GM08714 (cell line): Measurements from ENCODE around the gene ATP11A.

Experiments used
- H3K4me3 ChIP-seq: fragments of 200-500 bp; sonication (Bioruptor generic); 2 replicates; pipeline ENCODE4 v1.5.1; 2014; ENCODE audit warnings: mild to moderate bottlenecking, low read length, inconsistent platforms
- ZNF274 ChIP-seq: IDR thresholded peaks from 2 replicates; pipeline ENCODE4 v1.6.1; 2012; ENCODE audit warnings: mild to moderate bottlenecking, low read depth, low read length

The ATP11A gene

GRCh38 chr13:112918266-112918665, 228.4 kb downstream of the ATP11A start:
- no peak for TF ChIP-seq ZNF274
- H3K4me3 ChIP-seq: no peak overlapping the region

DNA sequence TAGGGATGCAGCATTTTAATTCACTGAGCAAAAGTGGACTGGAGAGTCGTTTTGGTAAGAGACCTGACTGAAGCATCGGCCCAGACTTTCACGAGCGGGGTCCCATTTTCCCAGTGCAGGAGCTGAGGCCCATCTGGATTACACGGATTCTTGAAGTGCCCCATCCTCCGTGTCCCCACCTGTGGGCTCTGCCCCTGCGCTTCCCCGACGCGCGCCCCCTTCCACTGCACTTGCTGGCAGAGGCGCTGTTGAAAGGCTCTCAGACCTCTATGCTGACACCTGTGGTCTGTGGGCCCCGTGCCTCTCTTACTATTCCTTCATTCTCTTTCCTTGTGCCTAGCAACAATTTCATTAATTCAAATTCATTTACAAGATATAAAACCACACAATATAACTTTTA, 228.9 kb downstream of the ATP11A start:
- H3K4me3 ChIP-seq: no peak overlapping the region
- no peak for TF ChIP-seq ZNF274

- TF ChIP-seq ZNF274: no peak
- no peak overlapping the region for H3K4me3 ChIP-seq
Measured at GRCh38 chr13:112923962-112924361, 234.1 kb downstream of the ATP11A start.

DNA sequence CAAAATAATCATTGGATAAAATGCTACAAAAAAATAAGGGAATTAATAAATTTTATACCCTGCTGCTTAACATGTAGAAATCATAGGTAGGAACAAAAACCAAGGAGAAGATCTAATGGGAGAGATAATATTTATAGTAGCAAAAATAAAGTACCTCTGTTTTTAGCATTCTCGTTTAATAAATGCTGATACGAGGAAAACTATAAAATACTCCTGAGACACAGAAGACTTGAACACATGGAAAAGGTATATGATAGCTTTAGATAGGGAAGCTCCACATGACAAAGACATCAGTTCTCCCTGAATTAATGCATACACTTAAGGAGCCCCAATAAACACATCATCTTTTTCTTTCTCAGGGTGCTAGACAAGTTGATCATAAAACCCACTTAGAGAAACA, 234.5 kb downstream of the ATP11A start:
- H3K4me3 ChIP-seq: no peak overlapping the region
- TF ChIP-seq ZNF274: no peak

DNA sequence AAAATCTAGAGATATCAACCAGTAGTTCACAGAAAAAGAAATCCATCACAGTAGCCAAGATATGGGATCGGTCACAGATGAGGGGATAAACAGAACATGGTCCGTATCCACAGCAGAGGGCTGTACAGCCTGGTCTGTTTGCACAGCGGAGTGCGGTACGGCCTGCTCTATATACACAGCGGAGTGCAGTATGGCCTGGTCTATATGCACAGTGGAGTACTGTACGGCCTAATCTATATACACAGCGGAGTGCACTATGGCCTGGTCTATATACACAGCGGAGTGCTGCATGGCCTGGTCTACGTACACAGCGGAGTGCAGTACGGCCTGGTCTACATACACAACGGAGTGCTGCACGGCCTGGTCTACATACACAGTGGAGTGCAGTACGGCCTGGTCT, 236.2 kb downstream of the ATP11A start:
- no peak overlapping the region for H3K4me3 ChIP-seq
- no peak for TF ChIP-seq ZNF274

DNA sequence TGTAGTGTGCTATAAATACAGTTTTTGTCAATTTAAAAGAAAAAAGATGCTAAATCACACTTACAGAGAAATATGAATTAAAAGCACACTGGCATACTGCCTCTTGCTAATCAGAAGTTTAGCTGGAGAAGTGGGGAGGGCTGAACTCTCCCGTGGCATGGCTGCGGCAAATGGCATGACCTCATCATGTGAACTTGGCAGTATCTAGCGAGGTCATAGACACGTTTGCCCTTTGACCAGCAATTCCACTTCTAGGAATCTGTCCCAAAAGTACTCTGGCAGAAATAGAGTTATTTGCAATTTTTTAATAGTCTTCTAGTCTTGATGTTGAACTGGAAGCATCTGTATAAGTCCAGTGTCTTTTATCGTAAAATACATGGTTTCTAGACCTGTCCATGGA, 237.2 kb downstream of the ATP11A start:
- no peak for TF ChIP-seq ZNF274
- no peak overlapping the region for H3K4me3 ChIP-seq

- TF ChIP-seq ZNF274: no peak
Measured at GRCh38 chr13:112928020-112928971, 238.5 kb downstream of the ATP11A start.

DNA sequence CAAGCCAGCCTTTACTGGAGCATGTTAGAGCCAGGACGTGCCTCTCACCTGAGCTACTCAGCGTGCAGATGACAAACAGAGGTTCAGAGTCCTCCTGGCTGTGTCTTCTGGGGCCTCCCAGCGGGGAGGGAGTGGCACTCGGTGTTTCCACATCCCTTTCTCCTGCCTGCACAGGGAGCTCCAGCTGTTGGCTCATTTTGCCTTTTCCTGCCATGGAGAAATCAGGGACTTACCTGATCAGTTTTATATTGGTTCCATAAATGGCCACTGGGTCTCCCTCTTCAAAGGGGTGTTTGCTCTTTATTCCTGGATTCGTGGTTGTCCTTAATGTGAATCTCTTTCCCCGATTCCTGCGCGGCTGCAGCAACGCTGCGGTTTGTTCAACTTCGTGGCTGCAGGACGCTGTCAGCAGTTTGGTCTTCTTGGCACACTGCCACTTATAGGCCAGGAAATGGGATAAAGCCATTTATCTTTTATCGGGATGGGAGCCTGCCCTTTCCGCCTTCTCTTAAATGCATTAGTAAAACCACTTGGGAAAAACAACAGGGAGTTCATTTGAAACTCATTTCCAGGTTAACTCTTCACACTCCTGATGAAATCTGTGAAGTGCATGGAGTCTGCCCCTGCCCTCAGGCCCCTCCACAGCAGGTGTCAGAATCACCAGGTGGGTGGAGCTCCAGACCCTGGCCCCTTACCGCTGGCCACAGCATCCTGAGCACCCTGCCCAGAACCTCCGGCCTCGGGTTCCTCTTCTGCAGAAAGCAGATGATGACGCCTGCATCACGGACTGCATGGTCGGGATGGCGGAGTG, 239.3 kb downstream of the ATP11A start:
- no peak for TF ChIP-seq ZNF274
- H3K4me3 ChIP-seq: no peak overlapping the region

More at GRCh38 chr13:112928020-112928971, 238.5 kb downstream of the ATP11A start:
- H3K4me3 ChIP-seq: no peak overlapping the region

GRCh38 chr13:112929783-112930055, 239.9 kb downstream of the ATP11A start:
- no peak for TF ChIP-seq ZNF274
- H3K4me3 ChIP-seq: no peak overlapping the region

DNA sequence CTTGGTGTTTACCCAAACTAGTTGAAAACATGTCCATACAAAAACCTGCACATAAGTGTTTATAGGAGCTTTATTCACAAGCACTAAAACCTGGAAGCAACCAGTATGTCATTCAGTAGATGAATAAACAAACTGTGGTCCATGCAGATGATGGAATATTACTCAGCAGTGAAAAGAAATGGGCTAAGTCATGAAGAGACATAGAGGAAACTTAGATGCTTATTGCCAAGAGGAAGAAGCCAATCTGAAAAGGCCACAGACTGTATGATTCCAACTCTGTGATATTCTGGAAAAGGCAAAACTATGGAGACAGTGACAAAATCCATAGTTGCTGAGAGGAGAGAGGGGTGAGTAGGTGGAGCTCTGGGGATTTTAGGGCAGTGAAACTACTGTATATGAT, 240.4 kb downstream of the ATP11A start:
- TF ChIP-seq ZNF274: no peak
- H3K4me3 ChIP-seq: no peak overlapping the region

DNA sequence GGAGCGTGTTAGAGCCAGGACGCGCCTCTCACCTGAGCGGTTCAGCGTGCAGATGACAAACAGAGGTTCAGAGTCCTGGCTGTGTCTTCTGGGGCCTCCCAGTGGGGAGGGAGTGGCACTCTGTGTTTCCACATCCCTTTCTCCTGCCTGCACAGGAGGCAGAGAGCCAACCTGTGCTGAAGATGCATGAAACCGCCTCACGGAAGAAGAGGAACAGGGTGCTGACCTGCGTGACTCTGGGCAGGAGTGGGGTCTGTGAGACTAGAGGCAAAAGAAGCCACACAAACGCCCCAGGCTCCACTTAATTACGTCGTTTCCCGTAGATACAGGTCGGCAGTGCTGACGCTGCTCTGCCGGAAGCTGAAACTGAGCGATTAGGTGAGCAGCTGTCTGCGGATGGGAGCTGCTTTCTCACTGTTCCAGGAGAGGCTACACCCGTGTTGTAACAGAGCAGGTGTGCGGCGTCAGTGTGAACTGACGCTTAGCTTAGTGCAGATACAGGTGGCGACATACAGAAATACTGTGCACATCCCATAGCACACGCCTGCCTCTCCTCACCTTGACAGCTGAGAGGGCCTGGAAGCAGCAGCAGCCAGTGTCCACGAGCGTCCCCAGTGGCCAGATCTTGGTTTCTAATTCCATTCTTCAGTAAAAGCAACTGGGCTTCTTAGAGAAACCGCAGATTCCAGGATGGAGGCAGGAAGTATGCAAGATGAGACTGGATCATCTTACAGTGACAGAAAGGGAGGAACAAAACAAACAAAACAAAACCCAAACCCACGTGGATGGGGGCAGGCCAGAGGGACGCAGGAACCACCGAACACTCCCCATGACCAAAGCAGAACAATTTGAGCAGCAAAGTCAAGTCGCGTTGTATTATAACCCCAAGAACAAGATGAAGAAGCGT, 241.4 kb downstream of the ATP11A start:
- TF ChIP-seq ZNF274: no peak
- no peak overlapping the region for H3K4me3 ChIP-seq

- no peak for TF ChIP-seq ZNF274
Measured at GRCh38 chr13:112932971-112933370, 243.1 kb downstream of the ATP11A start.

GRCh38 chr13:112933649-112934048, 243.8 kb downstream of the ATP11A start:
- H3K4me3 ChIP-seq: no peak overlapping the region
- TF ChIP-seq ZNF274: no peak

More at GRCh38 chr13:112932971-112933370, 243.1 kb downstream of the ATP11A start:
- H3K4me3 ChIP-seq: no peak overlapping the region

- no peak for TF ChIP-seq ZNF274
- no peak overlapping the region for H3K4me3 ChIP-seq
Measured at GRCh38 chr13:112934078-112934477, 244.2 kb downstream of the ATP11A start.
